Gastrocnemius medialis (tissue), 4 donors: ENCODE results near the gene VWA3B. TPM values are rescaled to one million over a fixed set of nuclear protein-coding genes. Genes with fewer than 3 reads are reported as not detected.

Experiments
- ATAC-seq, 2 donors: fragments of 150-250 bp; one replicate each; pipeline ENCODE4 v1.9.1; 2016
- DNase-seq, 2 donors: peaks; one replicate each; pipeline ENCODE4 v3.0.0-alpha.2; 2019
- H3K27ac ChIP-seq, 4 donors: fragments of 200-600 bp; sonication (generic); 1 replicate in 1 of 4; 2 replicates in 3 of 4; pipeline ENCODE4 v1.5.1; 2016 to 2018; ENCODE audit warnings: mild to moderate bottlenecking in 2 of 4, moderate library complexity in 1 of 4
- H3K27me3 ChIP-seq, 3 donors: fragments of 200-600 bp; sonication (generic) in 2 of 3; 1 replicate in 1 of 3; 2 replicates in 2 of 3; pipeline versions ENCODE4 v1.5.1 to v1.6.0; 2016 to 2019; ENCODE audit warnings: mild to moderate bottlenecking in 1 of 3, moderate library complexity in 1 of 3
- H3K36me3 ChIP-seq, 2 donors: fragments of 200-600 bp; sonication (generic) in 1 of 2; one replicate each; pipeline ENCODE4 v1.5.1; 2017 to 2018
- H3K4me1 ChIP-seq, 2 donors: fragments of 200-600 bp; sonication (generic) in 1 of 2; one replicate each; pipeline ENCODE4 v1.5.1; 2016 to 2017; ENCODE audit warnings: mild to moderate bottlenecking in 2 of 2
- H3K4me3 ChIP-seq, 4 donors: fragments of 200-600 bp; sonication (generic) in 3 of 4; 1 replicate in 1 of 4; 2 replicates in 3 of 4; pipeline ENCODE4 v1.5.1; 2016 to 2019; ENCODE audit warnings: mild to moderate bottlenecking in 2 of 4
- H3K9me3 ChIP-seq, 3 donors: fragments of 200-600 bp; sonication (generic) in 2 of 3; 1 replicate in 1 of 3; 2 replicates in 2 of 3; pipeline ENCODE4 v1.5.1; 2016 to 2019
- POLR2A ChIP-seq, 2 donors: fragments of 450-650 bp; IDR thresholded peaks; one replicate each; pipeline ENCODE4 v1.6.1; 2017; ENCODE audit warnings: antibody characterized with exemption in 2 of 2, mild to moderate bottlenecking in 2 of 2, moderate library complexity in 2 of 2
- in situ Hi-C, 4 donors: fragments of 200-750 bp; cut with MboI; loops; one replicate each; pipeline versions ENCODE4 v1.15.0 to v1.8.0; 2017; ENCODE audit warnings: low sequenced_read_pairs in 4 of 4
- intact Hi-C: fragments of 100-400 bp; cut with DNase I; formaldehyde crosslinking; loops from one replicate; pipeline ENCODE4 v1.15.1; 2023; ENCODE audit warnings: low total_unique reads
- total RNA-seq, 4 donors: library from RNA; depleted of rRNA; stranded (reverse); fragments of >200 nt; gene quantifications; one replicate each; pipeline versions ENCODE4 v1.1.0 to v1.2.3, GENCODE V29; 2016
- TF ChIP-seq, protein P1 (sequence below), 5 experiments: fragments of 450-650 bp in 3 of 5; fragments of 200-600 bp in 2 of 5; sonication (generic) in 2 of 5; IDR thresholded peaks in 4 of 5; conservative IDR thresholded peaks in 1 of 5; 1 replicate in 4 of 5; 2 replicates in 1 of 5; pipeline ENCODE4 v1.5.1; 2016 to 2019; ENCODE audit warnings: antibody characterized with exemption in 5 of 5, mild to moderate bottlenecking in 3 of 5, moderate library complexity in 3 of 5

The VWA3B gene
- total RNA-seq, 4 donors from 2014 or later: not detected

DNA sequence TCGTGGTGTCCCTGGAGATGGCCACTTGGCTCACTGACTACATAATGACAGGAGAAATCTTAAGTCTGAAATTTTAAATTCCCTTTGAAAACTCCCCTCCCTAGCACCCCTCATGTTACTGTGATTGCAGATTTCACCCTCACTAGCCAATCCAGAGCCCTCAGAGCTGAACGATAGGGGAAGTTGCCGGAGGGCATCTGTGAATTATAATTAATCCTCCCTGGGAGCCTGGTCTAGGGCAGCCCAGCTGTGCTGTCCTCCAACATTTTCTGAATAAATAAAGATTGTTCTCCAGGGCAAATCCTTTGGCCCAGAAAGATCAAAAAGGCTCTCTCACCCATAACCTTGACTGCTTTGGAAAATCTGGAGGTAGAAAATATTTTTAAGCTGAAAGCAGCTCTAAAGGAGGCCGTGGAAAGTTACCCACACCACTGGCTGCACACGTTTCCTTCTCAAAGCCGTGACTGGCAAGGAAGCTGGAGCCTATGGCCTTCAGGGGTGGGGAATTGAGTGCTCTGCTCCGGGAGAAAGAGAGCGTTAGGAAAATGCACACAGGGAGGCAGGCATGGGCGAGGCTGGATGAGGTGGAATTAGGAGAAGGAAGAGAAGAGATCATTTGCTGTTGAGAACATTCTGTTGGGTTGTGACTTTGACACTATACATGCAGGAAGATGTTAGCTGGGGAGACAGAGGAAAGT lies 190.3 kb downstream of the VWA3B start:
- peaks cover 0 to 5% (median 5%) of the 10 kb centered on the region in 3 donors for H3K27me3 ChIP-seq
- H3K27ac ChIP-seq: no peak overlapping the region
- H3K36me3 ChIP-seq: no peaks in the 10 kb centered on the region
- DNase-seq: no peak
- intact Hi-C loops: no loop called here
- no peak for ATAC-seq
- in situ Hi-C loops: no loop called here
- H3K4me1 ChIP-seq: no peaks in the 10 kb centered on the region
- TF ChIP-seq, protein P1, sequence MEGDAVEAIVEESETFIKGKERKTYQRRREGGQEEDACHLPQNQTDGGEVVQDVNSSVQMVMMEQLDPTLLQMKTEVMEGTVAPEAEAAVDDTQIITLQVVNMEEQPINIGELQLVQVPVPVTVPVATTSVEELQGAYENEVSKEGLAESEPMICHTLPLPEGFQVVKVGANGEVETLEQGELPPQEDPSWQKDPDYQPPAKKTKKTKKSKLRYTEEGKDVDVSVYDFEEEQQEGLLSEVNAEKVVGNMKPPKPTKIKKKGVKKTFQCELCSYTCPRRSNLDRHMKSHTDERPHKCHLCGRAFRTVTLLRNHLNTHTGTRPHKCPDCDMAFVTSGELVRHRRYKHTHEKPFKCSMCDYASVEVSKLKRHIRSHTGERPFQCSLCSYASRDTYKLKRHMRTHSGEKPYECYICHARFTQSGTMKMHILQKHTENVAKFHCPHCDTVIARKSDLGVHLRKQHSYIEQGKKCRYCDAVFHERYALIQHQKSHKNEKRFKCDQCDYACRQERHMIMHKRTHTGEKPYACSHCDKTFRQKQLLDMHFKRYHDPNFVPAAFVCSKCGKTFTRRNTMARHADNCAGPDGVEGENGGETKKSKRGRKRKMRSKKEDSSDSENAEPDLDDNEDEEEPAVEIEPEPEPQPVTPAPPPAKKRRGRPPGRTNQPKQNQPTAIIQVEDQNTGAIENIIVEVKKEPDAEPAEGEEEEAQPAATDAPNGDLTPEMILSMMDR (IDR thresholded peaks at IDR 0.05 in 4 of 5, conservative IDR thresholded peaks at IDR 0.05 in 1 of 5): no peak
- no peak for TF ChIP-seq POLR2A (IDR thresholded peaks at IDR 0.05)
- H3K9me3 ChIP-seq: no peaks in the 10 kb centered on the region
- H3K4me3 ChIP-seq: no peak overlapping the region

DNA sequence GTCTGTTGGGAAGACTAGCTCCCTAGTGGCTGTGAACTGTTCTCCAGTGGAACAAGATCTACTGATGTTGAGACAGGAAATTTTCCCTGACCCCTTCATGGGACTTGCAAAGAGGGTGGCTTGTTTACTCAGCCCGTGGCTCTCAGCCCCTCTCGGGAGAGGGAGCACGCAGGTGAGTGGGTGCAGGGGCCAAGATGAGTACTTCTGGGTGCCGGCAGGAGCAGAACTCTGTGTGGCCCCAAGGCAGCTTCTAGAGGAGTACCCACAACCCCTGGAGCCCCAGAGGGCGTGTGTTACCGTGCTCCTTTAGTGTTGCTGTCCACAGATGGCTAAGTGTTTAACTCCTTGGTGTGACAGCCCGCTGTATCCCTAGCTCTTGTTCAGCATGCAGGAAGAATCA lies 191.1 kb downstream of the VWA3B start:
- Histone ChIP-seq H3K27me3 (peaks cover 0 to 8% (median 5%) of the 10 kb centered on the region in 3 donors), H3K9me3 (no peaks in the 10 kb centered on the region), H3K36me3 (no peaks in the 10 kb centered on the region), H3K4me1 (no peaks in the 10 kb centered on the region), H3K4me3 (no peak overlapping the region), H3K27ac (no peak overlapping the region)
- DNase-seq (no peak), ATAC-seq (no peak)
- in situ Hi-C loops (no loop called here), intact Hi-C loops (no loop called here)
- TF ChIP-seq, protein P1 (IDR thresholded peaks at IDR 0.05 in 4 of 5, conservative IDR thresholded peaks at IDR 0.05 in 1 of 5): no peak
- TF ChIP-seq POLR2A (IDR thresholded peaks at IDR 0.05): no peak

DNA sequence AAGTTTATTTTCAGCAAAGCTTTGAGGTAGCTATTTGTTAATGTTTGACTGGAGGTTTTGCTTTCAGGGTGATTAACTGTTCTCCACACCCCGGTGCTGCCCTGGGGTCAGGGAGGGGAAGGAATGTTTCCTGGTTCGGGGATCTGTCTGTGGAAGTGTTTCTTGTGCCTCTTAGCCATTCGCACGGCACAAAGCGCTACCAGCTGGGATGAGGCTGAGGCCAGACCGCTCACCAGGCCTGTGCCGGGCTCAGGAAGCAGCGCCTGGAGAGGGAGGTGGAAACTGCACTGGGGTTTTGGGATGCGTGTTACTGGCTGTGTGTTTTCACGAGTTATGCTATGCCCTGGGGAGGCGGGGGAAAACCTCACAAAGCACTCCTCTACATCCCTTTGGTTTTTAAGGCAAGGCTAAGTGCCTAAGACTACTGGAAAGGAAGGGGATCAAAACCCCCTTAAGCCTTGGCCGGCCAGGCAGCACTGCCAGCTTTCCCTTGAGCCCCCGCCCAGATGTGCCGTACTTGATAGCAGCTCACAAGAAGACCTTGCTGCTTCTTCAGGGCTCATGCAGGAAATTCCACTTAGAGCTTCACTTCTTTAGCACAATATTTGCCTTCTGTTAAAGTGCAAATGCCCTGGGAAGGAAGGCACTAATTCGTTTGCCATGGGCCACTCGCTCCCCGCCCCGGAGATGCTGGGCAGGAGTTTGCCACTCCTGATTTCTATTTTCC lies 193.6 kb downstream of the VWA3B start:
- ATAC-seq: no peak
- no peak for DNase-seq
- Histone ChIP-seq H3K36me3 (no peaks in the 10 kb centered on the region), H3K4me3 (no peak overlapping the region), H3K27ac (no peak overlapping the region), H3K4me1 (no peaks in the 10 kb centered on the region), H3K9me3 (no peaks in the 10 kb centered on the region), H3K27me3 (peaks cover 0 to 8% (median 5%) of the 10 kb centered on the region in 3 donors)
- in situ Hi-C loops: no loop called here
- intact Hi-C loops: no loop called here
- TF ChIP-seq, protein P1 (IDR thresholded peaks at IDR 0.05 in 4 of 5, conservative IDR thresholded peaks at IDR 0.05 in 1 of 5): no peak
- no peak for TF ChIP-seq POLR2A (IDR thresholded peaks at IDR 0.05)

DNA sequence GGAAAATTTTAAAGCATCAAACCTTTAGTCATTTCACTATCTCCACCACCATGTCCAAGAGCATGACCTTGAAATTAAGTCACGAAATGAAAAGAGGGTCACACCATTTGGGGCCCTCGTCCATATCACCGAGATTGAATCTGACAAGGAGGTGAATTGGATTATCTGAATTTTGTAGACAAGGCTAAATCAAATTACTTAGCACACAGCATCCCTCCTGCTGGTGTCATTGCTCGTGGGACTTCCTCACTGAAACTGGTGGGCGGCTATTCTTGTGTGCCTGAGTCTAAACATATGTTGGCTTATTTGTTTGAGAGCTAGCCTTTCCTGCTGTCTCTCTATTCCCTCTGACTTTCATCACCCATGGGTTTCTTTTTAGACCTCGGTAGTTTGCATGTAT lies 194.6 kb downstream of the VWA3B start:
- Histone ChIP-seq H3K4me3 (no peak overlapping the region), H3K36me3 (no peaks in the 10 kb centered on the region), H3K27ac (no peak overlapping the region), H3K9me3 (no peaks in the 10 kb centered on the region), H3K4me1 (no peaks in the 10 kb centered on the region), H3K27me3 (peaks cover 0 to 8% (median 5%) of the 10 kb centered on the region in 3 donors)
- in situ Hi-C loops (no loop called here), intact Hi-C loops (no loop called here)
- TF ChIP-seq POLR2A (IDR thresholded peaks at IDR 0.05): no peak
- TF ChIP-seq, protein P1 (IDR thresholded peaks at IDR 0.05 in 4 of 5, conservative IDR thresholded peaks at IDR 0.05 in 1 of 5): no peak
- ATAC-seq (no peak), DNase-seq (no peak)
